Nucleus accumbens (tissue), 56 donors: ENCODE measurements around the gene TMEM229B.

Experiments
- DNase-seq, 56 donors: peaks; one replicate each; lab custom pipeline; 2025; lab: John Stamatoyannopoulos, UW

The TMEM229B gene

GRCh38 chr14:67487937-67488893 lies at the start of gene TMEM229B:
Gene TMEM229B, minus strand, starts transcription at chr14:67488721. Its CDS starts 14,798 bp downstream, at chr14:67473923.
- peak in 16 of 56 donors; percentile 2 to 31 (median 14) for DNase-seq

GRCh38 chr14:67537736-67538135 lies 49.2 kb upstream of the TMEM229B start:
- no peak for DNase-seq

GRCh38 chr14:67536087-67536486 lies 47.6 kb upstream of the TMEM229B start:
- peak in 19 of 56 donors; percentile 10 to 36 (median 23) for DNase-seq

GRCh38 chr14:67533754-67534085 lies 45.2 kb upstream of the TMEM229B start:
- peak in 5 of 56 donors; percentile 34 to 51 (median 40) for DNase-seq

DNA sequence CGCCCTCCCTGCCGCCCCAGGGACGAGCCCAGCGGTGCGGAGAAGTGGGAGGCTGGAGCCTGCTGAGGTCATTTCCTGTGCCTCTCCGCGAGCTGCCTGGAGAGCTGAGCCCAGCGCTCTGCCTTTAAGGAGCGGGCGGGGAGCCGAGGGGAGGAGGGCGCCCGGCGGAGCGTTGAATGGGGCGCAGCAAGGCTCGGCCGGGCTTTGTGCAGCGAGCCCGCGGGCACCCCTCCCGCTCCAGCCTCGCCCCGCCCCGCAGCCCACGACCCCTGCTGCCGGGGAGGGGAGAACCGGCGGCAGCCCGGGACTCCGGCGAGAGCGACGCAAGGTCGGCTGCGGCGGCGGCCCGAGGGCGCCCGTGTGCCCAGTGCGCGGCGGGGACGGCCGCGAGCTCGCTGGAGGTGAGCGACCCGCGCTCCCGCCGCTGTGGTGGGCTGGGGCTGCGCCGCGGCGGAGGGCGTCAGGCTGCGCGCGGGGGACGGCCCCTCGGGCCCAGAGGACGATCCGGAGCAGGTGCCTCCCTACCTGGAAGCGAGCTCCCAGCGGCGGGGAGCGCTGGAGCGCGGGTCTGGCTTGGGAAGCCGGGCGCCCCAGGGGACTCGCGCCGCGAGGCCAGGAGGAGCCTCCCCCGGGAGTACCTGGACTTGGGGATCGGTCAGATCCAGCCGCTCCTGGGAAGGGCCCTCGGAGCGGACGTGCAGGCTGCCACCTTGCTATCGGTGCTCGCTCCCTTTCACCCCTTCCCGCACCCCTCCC lies 44.7 kb upstream of the TMEM229B start, which contains the start of gene PLEKHH1:
Gene PLEKHH1 (plus strand): TSS at position 293 of the 756 bp plus-strand sequence. CDS start 8,578 bp downstream, outside the sequence.
- DNase-seq = peak; percentile 13 to 93 (median 85)

DNA sequence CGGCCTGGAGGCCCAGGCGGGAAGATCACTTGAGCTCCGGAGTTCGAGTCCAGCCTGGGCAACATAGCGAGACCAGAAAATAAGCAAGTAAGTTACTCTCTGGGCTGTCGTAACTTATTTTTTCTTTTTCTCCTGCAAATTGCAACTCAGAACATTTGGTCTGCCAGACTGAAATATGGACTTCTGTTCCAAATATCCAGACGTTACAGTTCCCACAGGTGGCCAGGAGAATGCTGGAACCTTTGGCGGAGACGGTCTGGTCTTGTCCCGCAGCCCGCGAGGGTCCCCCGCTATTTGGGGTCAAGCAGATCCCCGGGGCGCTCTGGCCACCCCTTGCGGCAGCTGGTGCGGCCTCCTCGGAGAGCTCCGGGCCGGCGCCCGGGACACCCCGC lies 44.1 kb upstream of the TMEM229B start:
- DNase-seq = no peak

GRCh38 chr14:67529947-67530935 lies 41.7 kb upstream of the TMEM229B start:
- DNase-seq = no peak

DNA sequence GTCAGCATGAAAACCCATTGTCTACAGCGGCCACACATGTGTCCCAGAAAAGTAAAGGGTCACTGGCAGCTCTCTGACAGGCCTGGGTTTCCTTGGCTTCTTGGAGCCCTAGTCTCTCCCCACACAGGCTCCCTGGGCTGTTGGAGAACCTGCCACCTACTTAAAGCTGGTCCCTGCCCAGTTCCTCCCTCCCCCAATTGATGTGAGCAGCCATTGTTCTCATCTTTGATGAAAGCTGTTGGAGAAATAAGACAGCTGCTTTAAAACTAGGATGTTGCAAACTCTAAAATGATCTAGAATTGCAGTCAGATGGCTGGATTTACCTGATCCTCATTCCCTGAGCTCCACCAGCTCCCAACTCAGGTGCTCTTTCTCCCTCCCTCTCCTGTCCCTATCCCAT lies 39.8 kb upstream of the TMEM229B start:
- no peak for DNase-seq

DNA sequence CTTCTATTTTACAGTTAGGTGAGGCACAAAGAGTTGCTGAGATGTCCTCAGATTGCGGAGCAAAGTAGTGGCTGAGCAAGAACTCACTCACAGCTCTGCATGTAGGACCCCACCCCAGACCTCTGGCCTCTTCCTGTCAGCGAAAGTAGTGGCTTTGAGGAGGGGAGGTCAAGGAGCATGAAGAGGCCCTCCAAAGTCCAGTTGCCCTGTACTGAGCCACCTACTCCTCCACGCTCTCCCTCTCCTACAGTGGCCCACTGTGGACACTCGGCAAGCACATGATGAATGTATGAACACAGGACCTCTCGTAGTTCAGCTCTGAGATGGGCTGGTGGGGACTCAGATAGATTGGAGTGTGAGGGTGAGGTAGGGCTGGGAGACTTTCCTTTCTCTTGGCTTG lies 39.2 kb upstream of the TMEM229B start:
- DNase-seq = no peak

GRCh38 chr14:67526676-67527459 lies 38.3 kb upstream of the TMEM229B start:
- DNase-seq = peak in 45 of 56 donors; percentile 16 to 79 (median 56)

DNA sequence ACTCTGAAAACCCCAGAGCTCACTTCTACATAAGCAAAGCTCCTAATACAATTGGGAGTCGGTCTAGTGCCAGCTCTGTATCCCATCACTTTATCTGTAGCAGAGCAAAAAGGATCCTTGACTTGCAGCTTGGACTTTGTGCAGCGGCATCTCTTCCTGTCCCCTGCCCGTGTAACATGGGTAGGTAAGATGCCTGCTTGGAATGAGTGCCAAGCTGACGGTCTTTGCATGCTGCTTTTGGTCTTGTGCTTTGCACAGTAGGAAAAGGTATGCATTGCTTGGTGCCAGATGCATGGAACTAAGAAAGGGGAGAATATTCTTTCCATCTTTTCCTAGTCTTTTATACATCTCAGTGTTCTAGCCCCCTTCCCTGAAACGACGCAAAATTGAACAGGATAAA lies 37.7 kb upstream of the TMEM229B start:
- no peak for DNase-seq

DNA sequence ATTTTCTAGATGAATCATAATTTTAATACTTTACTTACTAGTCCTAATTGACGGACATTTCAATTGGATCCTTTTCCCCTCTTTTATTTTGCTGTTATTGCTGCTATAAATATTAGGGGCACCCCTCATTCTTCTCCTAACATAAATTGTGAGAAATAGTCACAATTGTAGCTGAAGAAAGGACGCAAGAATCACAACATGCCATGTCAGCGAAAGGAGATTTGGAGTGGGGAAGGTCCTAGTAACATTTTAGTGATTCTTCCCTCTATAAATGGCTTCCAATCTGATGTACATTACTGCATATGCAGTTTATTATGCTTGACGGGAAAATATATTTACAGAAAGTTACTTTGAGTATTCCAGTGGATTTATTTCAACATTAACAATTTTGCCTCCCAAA lies 36.9 kb upstream of the TMEM229B start:
- DNase-seq = no peak

DNA sequence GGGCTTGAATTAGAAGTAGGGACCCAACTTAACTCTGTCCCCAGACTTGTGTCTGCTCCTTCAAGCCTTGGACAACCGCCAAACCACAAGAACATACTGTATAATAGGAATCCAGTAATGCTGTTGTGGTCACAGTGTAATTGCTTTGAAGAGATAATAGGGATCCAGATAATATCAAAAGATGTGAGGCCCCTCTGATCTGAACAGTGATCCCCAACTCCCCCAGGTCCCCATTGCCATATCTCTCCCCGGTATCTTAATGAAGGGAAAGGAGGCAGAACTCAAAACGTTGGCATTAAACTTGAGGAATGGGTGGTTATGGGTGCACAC lies 36.1 kb upstream of the TMEM229B start:
- DNase-seq = no peak

DNA sequence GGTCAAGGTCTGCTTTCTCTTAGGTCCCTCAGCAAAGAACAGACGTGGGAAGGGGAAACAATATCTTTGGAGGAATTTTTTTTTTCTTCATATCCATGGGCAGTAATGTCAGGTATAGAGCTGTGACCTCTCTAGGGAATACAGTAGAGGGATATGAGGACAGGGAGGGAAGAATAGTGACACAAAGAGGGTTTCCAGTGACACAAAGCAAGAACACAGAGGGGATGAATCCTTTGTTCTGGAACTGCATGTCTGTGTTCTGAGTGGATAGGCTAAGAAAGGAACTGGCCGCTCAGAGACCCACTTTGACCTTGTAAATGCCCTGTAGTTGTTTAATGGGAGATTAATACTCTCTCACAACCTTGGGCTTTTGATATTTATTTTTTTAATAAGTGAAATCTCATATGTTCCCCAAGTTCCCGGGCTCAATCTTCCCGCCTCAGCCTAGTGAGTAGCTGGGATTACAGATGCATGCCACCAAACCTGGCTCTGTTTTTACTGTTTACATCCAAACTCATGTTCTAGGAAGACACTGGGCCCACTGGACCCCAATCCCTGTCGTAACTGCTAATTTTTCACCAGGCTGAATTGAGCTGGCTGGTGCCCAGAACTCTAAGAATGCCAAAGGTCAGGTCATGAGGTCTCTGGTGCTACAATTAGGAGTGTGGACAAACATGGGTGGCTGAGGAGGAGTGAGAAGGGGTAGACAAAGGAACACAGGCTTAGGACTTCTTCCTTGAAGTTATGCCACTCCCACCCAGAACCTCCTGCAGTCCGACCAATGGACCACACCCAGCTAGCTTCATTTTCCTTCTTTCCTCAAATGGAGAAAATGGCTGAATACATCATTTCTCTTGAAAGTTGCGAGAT lies 35.5 kb upstream of the TMEM229B start:
- DNase-seq = no peak

DNA sequence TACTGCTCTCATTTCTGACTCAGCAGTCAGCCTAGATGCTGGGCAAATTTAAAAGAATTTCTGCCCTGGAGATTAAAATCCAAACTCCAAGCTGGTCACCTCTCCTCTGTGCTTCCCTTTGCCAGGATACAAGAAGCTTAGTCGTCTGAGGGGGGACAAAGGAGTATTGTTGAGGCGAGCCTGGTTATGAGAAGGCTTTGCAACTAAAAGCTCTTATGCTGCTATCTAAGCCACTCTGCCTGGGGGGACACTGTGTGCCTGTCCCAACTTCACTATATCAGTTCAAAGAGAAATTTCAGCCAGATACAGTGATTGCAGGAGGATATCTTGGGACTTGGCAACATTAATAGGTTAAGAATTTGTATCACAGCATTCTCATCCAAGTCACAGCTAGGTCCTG lies 33.7 kb upstream of the TMEM229B start:
- DNase-seq = peak in 13 of 56 donors; percentile 13 to 37 (median 25)

- no peak for DNase-seq
Observed at GRCh38 chr14:67520482-67520881, 32.0 kb upstream of the TMEM229B start.

DNA sequence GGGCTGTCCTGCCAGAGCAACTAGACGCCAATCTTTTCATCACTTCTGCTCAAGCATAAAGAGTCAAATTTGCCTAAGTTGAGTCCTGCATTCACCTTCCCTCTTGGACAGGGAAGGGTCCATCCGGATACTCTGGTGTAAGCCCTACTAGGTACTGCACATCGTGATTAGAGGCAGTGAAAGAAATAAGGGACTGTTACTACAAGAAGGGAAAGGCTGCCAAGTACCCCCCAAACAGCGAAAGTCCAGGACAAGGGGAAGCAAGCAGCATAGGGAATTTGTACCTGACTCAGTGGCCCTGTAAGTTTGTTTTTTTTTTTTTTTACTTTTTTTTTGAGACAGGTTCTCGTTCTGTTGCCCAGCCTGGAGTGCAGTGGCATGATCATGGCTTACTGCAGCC lies 30.9 kb upstream of the TMEM229B start:
- no peak for DNase-seq

DNA sequence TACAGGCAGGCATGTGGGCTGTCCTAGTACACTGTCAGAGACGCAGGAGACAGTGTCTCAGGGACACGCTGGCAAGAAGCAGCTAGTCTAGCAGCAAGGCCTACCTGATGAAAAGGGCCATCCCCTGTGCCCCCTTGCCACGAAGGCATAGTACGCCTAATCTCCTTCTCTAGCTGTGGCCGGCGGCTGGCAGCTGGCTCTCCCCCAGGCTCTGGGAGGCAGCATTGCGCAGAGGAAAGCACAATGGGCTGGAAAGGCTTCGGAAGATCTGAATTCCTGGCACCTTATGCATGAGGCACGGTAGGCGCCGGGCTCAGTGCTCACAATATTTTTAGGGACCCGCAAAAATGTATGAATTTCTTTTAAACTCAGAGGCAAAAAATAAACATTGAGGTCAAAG lies 28.6 kb upstream of the TMEM229B start:
- peak in 46 of 56 donors; percentile 12 to 79 (median 46) for DNase-seq
